Measurements from ENCODE around the gene MTMR10. TPM values are rescaled to one million over a fixed set of nuclear protein-coding genes. Genes with fewer than 3 reads are reported as not detected.

Gene MTMR10
- total RNA-seq, 1 experiment from 2014 or later: 16.0 TPM

GRCh38 chr15:30953183-30953582 lies 38.2 kb downstream of the MTMR10 start:
- H3K36me3 ChIP-seq (ENCODE audit: insufficient read depth, low read length, poor library complexity, severe bottlenecking): peaks cover 27% of the 10 kb centered on the region
- no peak for DNase-seq (ENCODE audit: low spot score)
- intact Hi-C loops (cut with micrococcal nuclease; ENCODE audit: unreplicated experiment): no loop called here
- no peaks in the 10 kb centered on the region for H3K27me3 ChIP-seq (replicated peaks; ENCODE audit: insufficient read depth, low read depth, low read length, poor library complexity)
- BruUV-seq (replicated peaks): no TSS peak
- CTCF ChIA-PET: no interaction called here
- TF ChIP-seq EZH2 (IDR thresholded peaks at IDR 0.05; ENCODE audit: borderline replicate concordance, low read depth, low read length, poor library complexity, severe bottlenecking): no peak
- no peak for TF ChIP-seq CTCF (conservative IDR thresholded peaks at IDR 0.05; ENCODE audit: low read depth, low read length)
- H3K4me1 ChIP-seq (ENCODE audit: insufficient read depth, low read length, poor library complexity, severe bottlenecking): peaks cover 10% of the 10 kb centered on the region
- no peak overlapping the region for H3K27ac ChIP-seq (ENCODE audit: low read depth, low read length, poor library complexity, severe bottlenecking)
- H3K4me3 ChIP-seq (ENCODE audit: low read depth, low read length, poor library complexity, severe bottlenecking): no peak overlapping the region
- POLR2A ChIA-PET (ENCODE audit: low non-redundant PET): no interaction called here
- no peaks in the 10 kb centered on the region for H3K9me3 ChIP-seq (ENCODE audit: low read depth, low read length, poor library complexity, severe bottlenecking)

GRCh38 chr15:30943654-30944335 lies 47.6 kb downstream of the MTMR10 start:
- intact Hi-C loops (cut with micrococcal nuclease; ENCODE audit: unreplicated experiment): no loop called here
- CTCF ChIA-PET: no interaction called here

GRCh38 chr15:30941520-30941919 lies 49.9 kb downstream of the MTMR10 start:
- no peak for TF ChIP-seq EZH2 (IDR thresholded peaks at IDR 0.05; ENCODE audit: borderline replicate concordance, low read depth, low read length, poor library complexity, severe bottlenecking)
- TF ChIP-seq CTCF (conservative IDR thresholded peaks at IDR 0.05; ENCODE audit: low read depth, low read length): no peak
- H3K9me3 ChIP-seq (ENCODE audit: low read depth, low read length, poor library complexity, severe bottlenecking): no peaks in the 10 kb centered on the region
- intact Hi-C loops (cut with micrococcal nuclease; ENCODE audit: unreplicated experiment): no loop called here
- DNase-seq (ENCODE audit: low spot score): no peak
- ChIA-PET POLR2A (ENCODE audit: low non-redundant PET) (no interaction called here), CTCF (no interaction called here)
- H3K4me1 ChIP-seq (ENCODE audit: insufficient read depth, low read length, poor library complexity, severe bottlenecking): no peaks in the 10 kb centered on the region
- no peak overlapping the region for H3K27ac ChIP-seq (ENCODE audit: low read depth, low read length, poor library complexity, severe bottlenecking)
- no peak overlapping the region for H3K4me3 ChIP-seq (ENCODE audit: low read depth, low read length, poor library complexity, severe bottlenecking)
- peaks cover 79% of the 10 kb centered on the region for H3K36me3 ChIP-seq (ENCODE audit: insufficient read depth, low read length, poor library complexity, severe bottlenecking)
- H3K27me3 ChIP-seq (replicated peaks; ENCODE audit: insufficient read depth, low read depth, low read length, poor library complexity): no peaks in the 10 kb centered on the region
- no TSS peak for BruUV-seq (replicated peaks)

More at GRCh38 chr15:30943654-30944335, 47.6 kb downstream of the MTMR10 start:
- Histone ChIP-seq H3K27me3 (replicated peaks; ENCODE audit: insufficient read depth, low read depth, low read length, poor library complexity) (no peaks in the 10 kb centered on the region), H3K27ac (ENCODE audit: low read depth, low read length, poor library complexity, severe bottlenecking) (no peak overlapping the region), H3K9me3 (ENCODE audit: low read depth, low read length, poor library complexity, severe bottlenecking) (no peaks in the 10 kb centered on the region), H3K36me3 (ENCODE audit: insufficient read depth, low read length, poor library complexity, severe bottlenecking) (peaks cover 64% of the 10 kb centered on the region), H3K4me3 (ENCODE audit: low read depth, low read length, poor library complexity, severe bottlenecking) (no peak overlapping the region), H3K4me1 (ENCODE audit: insufficient read depth, low read length, poor library complexity, severe bottlenecking) (no peaks in the 10 kb centered on the region)
- no peak for TF ChIP-seq CTCF (conservative IDR thresholded peaks at IDR 0.05; ENCODE audit: low read depth, low read length)
- TF ChIP-seq EZH2 (IDR thresholded peaks at IDR 0.05; ENCODE audit: borderline replicate concordance, low read depth, low read length, poor library complexity, severe bottlenecking): no peak
- no TSS peak for BruUV-seq (replicated peaks)
- POLR2A ChIA-PET (ENCODE audit: low non-redundant PET): no interaction called here
- DNase-seq (ENCODE audit: low spot score): no peak

Data from A673 (cell line).